ENCODE results near the gene TENM3.

DNA sequence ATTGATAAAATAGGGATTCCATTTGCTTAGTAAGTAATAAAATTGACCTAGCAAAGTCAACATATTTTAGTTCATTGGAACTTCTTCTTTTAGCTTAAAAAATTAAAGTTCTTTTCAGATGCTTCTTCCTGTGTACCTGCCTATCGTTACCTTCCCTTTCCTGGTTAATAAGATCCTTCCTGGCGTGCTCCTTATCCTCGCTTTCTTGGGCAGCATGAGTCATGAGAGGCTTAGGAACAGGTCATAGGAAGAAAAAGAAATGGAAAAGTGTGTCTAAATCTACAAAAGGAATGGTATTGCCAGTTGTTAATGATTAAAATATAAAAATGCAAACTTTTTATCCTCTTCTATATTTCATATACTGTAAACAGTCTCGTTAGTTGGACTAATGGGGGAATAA is 503.7 kb downstream of the TENM3 start:
- TF ChIP-seq CTCF (IDR thresholded peaks at IDR 0.05; ENCODE audit: control extremely low read depth in 1 of 3, insufficient read depth in 1 of 3, low read depth in 1 of 3, low read length in 3 of 3) (no peak), POLR2A (IDR thresholded peaks at IDR 0.05; ENCODE audit: control extremely low read depth in 1 of 2, low read depth in 2 of 2, low read length in 2 of 2) (no peak), TBP (IDR thresholded peaks at IDR 0.05; ENCODE audit: low read depth, low read length) (no peak), BRCA1 (IDR thresholded peaks at IDR 0.05; ENCODE audit: low read depth, low read length) (no peak), JUN (IDR thresholded peaks at IDR 0.05; ENCODE audit: low read depth, low read length) (no peak), USF2 (IDR thresholded peaks at IDR 0.05; ENCODE audit: low read length) (no peak), EGR1 (IDR thresholded peaks at IDR 0.05; ENCODE audit: borderline replicate concordance, low read depth, low read length) (no peak), EZH2 (IDR thresholded peaks at IDR 0.05; ENCODE audit: low read depth, low read length, severe bottlenecking) (no peak), NRF1 (IDR thresholded peaks at IDR 0.05; ENCODE audit: low read depth, low read length) (no peak), E2F6 (IDR thresholded peaks at IDR 0.05) (no peak)
